Neutrophil (primary cell): Measurements from ENCODE around the gene UQCRFS1.

ENCODE experiments used
- H3K27ac ChIP-seq: fragments of 200-600 bp; sonication (generic); 2 replicates; pipeline ENCODE4 v1.5.1; 2016; ENCODE audit warnings: mild to moderate bottlenecking, moderate library complexity
- H3K27me3 ChIP-seq: fragments of 200-600 bp; sonication (generic); 2 replicates; pipeline ENCODE4 v1.6.0; 2016; ENCODE audit warnings: mild to moderate bottlenecking
- H3K36me3 ChIP-seq: fragments of 200-600 bp; sonication (generic); 2 replicates; pipeline ENCODE4 v1.5.1; 2017
- H3K4me1 ChIP-seq, 2 experiments: fragments of 200-600 bp in 1 of 2; sonication (generic) in 1 of 2; 1 replicate in 1 of 2; 2 replicates in 1 of 2; pipeline versions ENCODE4 v1.5.1 to v1.6.1; 2013 to 2016; ENCODE audit warnings: low read depth in 1 of 2, low read length in 1 of 2, mild to moderate bottlenecking in 1 of 2, moderate library complexity in 1 of 2; ENCODE audit not compliant: control insufficient read depth in 1 of 2, insufficient read depth in 1 of 2
- H3K4me3 ChIP-seq, 2 experiments: fragments of 200-600 bp in 1 of 2; sonication (generic) in 1 of 2; 1 replicate in 1 of 2; 2 replicates in 1 of 2; pipeline ENCODE4 v1.5.1; 2013 to 2016; ENCODE audit warnings: low read depth in 1 of 2, low read length in 1 of 2, mild to moderate bottlenecking in 1 of 2, moderate library complexity in 1 of 2
- H3K9me3 ChIP-seq: fragments of 200-600 bp; sonication (generic); 2 replicates; pipeline ENCODE4 v1.5.1; 2016
- TF ChIP-seq, protein P1 (sequence below): fragments of 200-600 bp; sonication (generic); IDR thresholded peaks from 2 replicates; pipeline ENCODE4 v1.5.1; 2016; ENCODE audit warnings: antibody characterized with exemption

The UQCRFS1 gene

DNA sequence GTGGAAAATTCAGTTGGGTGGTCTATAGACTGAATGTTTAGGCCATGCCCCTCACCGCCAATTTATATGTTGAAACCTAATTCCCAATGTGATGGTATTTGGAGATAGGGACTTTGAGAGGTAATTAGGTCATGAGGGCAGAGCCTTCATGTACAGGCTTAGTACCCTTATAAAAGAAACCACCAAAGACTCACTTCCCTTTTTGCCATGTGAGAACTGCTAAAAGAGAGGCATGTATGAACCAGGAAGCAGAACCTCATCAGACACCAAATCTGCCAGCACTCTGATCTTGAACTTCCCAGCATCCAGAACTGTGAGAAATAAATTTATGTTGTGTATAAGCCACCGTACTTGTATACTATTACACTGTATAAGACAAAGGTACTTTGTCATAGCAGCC lies 40.6 kb downstream of the UQCRFS1 start:
- no peaks in the 10 kb centered on the region for H3K36me3 ChIP-seq
- H3K27ac ChIP-seq, result no peak overlapping the region
- H3K4me3 ChIP-seq, result no peak overlapping the region
- peaks cover 9% of the 10 kb centered on the region for H3K9me3 ChIP-seq
- TF ChIP-seq, protein P1, sequence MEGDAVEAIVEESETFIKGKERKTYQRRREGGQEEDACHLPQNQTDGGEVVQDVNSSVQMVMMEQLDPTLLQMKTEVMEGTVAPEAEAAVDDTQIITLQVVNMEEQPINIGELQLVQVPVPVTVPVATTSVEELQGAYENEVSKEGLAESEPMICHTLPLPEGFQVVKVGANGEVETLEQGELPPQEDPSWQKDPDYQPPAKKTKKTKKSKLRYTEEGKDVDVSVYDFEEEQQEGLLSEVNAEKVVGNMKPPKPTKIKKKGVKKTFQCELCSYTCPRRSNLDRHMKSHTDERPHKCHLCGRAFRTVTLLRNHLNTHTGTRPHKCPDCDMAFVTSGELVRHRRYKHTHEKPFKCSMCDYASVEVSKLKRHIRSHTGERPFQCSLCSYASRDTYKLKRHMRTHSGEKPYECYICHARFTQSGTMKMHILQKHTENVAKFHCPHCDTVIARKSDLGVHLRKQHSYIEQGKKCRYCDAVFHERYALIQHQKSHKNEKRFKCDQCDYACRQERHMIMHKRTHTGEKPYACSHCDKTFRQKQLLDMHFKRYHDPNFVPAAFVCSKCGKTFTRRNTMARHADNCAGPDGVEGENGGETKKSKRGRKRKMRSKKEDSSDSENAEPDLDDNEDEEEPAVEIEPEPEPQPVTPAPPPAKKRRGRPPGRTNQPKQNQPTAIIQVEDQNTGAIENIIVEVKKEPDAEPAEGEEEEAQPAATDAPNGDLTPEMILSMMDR, result no peak
- no peaks in the 10 kb centered on the region for H3K4me1 ChIP-seq
- H3K27me3 ChIP-seq, result no peaks in the 10 kb centered on the region

DNA sequence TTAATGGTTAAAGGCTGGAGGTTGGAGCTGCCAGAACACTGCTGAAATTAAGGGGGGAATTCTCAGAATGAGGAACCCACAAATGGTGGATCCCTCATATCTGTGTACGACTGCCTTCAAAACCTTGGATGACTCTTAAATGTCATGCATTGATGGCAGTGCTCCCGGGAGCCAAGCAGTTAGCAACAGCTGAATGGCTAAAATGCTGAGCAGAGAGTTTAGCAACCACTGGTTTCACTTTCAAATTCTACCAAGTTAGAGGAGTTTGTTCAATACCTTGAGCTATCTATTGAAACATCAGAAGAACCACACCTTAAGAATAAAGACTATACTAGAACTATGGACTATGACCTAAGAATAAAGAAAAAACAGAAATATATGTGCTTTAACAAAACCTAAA lies 41.4 kb downstream of the UQCRFS1 start:
- Histone ChIP-seq H3K4me1 (no peaks in the 10 kb centered on the region), H3K36me3 (no peaks in the 10 kb centered on the region), H3K9me3 (peaks cover 3% of the 10 kb centered on the region), H3K4me3 (no peak overlapping the region), H3K27me3 (no peaks in the 10 kb centered on the region), H3K27ac (no peak overlapping the region)
- TF ChIP-seq, protein P1, result no peak

DNA sequence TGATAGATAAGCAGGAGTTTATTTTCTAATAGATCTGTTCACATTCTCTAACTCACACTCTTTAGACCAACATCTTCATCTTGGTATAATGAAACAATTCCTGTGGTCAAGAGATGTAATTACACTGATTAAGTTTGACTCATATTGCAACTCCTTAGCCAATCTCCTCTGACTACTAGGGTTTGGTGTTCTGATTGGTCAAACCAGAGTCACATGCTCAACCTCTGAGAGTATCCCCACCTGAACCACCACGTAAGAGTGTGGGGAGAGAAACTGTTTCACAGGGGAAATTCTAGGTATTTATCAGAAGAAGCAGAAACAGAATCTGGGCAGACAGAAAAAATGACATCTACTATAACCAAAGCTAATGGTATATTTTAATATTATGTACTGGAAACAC lies 42.4 kb downstream of the UQCRFS1 start:
- H3K4me3 ChIP-seq, result no peak overlapping the region
- H3K27me3 ChIP-seq, result peaks cover 6% of the 10 kb centered on the region
- peaks cover 3% of the 10 kb centered on the region for H3K9me3 ChIP-seq
- H3K36me3 ChIP-seq, result no peaks in the 10 kb centered on the region
- no peaks in the 10 kb centered on the region for H3K4me1 ChIP-seq
- TF ChIP-seq, protein P1, result no peak
- H3K27ac ChIP-seq, result no peak overlapping the region

DNA sequence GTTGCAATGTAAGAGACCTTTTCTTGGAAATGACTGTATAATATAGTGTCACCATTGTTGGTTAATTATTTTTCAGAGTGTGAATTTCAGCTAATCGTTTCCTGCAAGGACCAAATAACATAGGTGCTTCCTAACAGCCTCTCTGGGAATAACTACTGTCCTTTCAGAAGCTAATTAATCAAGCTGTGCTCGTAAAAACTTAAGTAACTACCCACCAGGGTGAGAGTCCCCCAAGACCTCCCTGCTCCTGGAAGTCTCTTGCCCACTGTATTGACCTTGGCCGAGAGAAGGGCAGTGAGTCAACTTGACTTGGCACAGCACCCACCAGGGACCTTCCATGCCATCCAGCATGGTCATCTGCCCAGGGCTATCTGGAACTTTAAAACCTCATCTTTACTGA lies 50.3 kb downstream of the UQCRFS1 start:
- H3K4me3 ChIP-seq, result no peak overlapping the region
- no peaks in the 10 kb centered on the region for H3K4me1 ChIP-seq
- TF ChIP-seq, protein P1, result no peak
- H3K27me3 ChIP-seq, result peaks cover 6% of the 10 kb centered on the region
- no peaks in the 10 kb centered on the region for H3K9me3 ChIP-seq
- no peak overlapping the region for H3K27ac ChIP-seq
- no peaks in the 10 kb centered on the region for H3K36me3 ChIP-seq

- Histone ChIP-seq H3K4me1 (no peaks in the 10 kb centered on the region), H3K27ac (no peak overlapping the region), H3K4me3 (no peak overlapping the region), H3K9me3 (no peaks in the 10 kb centered on the region), H3K27me3 (no peaks in the 10 kb centered on the region), H3K36me3 (no peaks in the 10 kb centered on the region)
- TF ChIP-seq, protein P1, result no peak
These were observed 57.3 kb downstream of the UQCRFS1 start for GRCh38 chr19:29155683-29156082.
